SK-N-SH treated with all-trans-retinoic acid at 6 μM for 48 hours (cell line): Measurements from ENCODE around the gene KIF3B.

ENCODE experiments used
- CSRNP3 ChIP-seq: fragments of 250-450 bp; sonication (Bioruptor Pico); IDR thresholded peaks from 2 replicates; pipeline ENCODE4 v1.5.1; 2021; ENCODE audit warnings: mild to moderate bottlenecking, moderate library complexity
- ZFP30 ChIP-seq: fragments of 450-650 bp; formaldehyde crosslinking; IDR thresholded peaks from 2 replicates; pipeline ENCODE4 v1.5.0; 2022; ENCODE audit warnings: mild to moderate bottlenecking, moderate library complexity

- no peak for TF ChIP-seq ZFP30 (CRISPR knock-in tag)
- no peak for TF ChIP-seq CSRNP3
Measured at GRCh38 chr20:32241807-32242206, 35.6 kb upstream of the KIF3B start.
